Measurements from ENCODE around the gene UST.

DNA sequence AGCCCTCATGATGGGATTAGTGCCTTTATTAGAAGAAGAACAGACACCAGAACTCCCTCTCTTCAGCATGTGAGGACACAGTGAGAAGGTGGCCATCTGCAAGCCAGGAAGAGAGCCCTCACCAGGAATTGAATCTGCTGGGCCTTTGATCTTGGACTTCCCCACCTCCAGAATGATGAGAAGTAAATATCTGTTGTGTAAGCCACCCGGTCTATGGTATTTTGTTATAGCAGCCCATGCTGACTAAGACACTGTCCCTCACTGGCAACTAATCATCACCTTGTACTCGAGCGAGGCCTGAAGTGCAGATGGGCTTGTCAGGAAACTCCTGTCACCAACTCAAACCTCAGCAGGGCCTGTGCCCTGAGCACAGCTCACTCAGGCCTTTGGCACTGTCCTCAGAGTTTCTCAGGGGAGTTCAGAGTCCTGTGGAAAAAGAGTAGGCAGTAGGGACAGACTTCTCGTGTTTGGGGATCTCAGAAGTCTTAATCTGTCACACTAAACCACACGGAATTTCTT is 62.0 kb downstream of the UST start:
- TF ChIP-seq POLR2A (IDR thresholded peaks at IDR 0.05), result no peak
- no peak for TF ChIP-seq CTCF (IDR thresholded peaks at IDR 0.05)
